Neural progenitor cell (in vitro differentiated cells): Measurements from ENCODE around the gene C20orf204.

Source experiments
- EZH2 ChIP-seq: fragments of 200-600 bp; sonication (generic); IDR thresholded peaks from 2 replicates; pipeline ENCODE4 v1.6.1; 2017; ENCODE audit warnings: antibody characterized with exemption, mild to moderate bottlenecking, moderate library complexity
- TF ChIP-seq, protein P1 (sequence below): fragments of 200-600 bp; sonication (generic); IDR thresholded peaks from 2 replicates; pipeline ENCODE4 v1.5.1; 2017; ENCODE audit warnings: antibody characterized with exemption, mild to moderate bottlenecking

- TF ChIP-seq, protein P1, sequence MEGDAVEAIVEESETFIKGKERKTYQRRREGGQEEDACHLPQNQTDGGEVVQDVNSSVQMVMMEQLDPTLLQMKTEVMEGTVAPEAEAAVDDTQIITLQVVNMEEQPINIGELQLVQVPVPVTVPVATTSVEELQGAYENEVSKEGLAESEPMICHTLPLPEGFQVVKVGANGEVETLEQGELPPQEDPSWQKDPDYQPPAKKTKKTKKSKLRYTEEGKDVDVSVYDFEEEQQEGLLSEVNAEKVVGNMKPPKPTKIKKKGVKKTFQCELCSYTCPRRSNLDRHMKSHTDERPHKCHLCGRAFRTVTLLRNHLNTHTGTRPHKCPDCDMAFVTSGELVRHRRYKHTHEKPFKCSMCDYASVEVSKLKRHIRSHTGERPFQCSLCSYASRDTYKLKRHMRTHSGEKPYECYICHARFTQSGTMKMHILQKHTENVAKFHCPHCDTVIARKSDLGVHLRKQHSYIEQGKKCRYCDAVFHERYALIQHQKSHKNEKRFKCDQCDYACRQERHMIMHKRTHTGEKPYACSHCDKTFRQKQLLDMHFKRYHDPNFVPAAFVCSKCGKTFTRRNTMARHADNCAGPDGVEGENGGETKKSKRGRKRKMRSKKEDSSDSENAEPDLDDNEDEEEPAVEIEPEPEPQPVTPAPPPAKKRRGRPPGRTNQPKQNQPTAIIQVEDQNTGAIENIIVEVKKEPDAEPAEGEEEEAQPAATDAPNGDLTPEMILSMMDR, result no peak
- no peak for TF ChIP-seq EZH2
Observed at GRCh38 chr20:64044484-64045247, 8.7 kb downstream of the C20orf204 start.
